CD14-positive monocyte (primary cell): ENCODE data around the gene ATP1B1. TPM values are rescaled to one million over a fixed set of nuclear protein-coding genes. Genes with fewer than 3 reads are reported as not detected.

Source experiments
- DNase-seq, 3 donors: peaks; one replicate each; pipeline ENCODE4 v3.0.0-alpha.2; 2011 to 2022
- H2AFZ ChIP-seq: 2 replicates; pipeline ENCODE4 v1.6.0; 2012; ENCODE audit warnings: mild to moderate bottlenecking, low read depth, low read length, inconsistent platforms; ENCODE audit not compliant: insufficient read depth, poor library complexity, severe bottlenecking
- H3K27ac ChIP-seq, 2 donors: 1 replicate in 1 of 2; 2 replicates in 1 of 2; pipeline ENCODE4 v1.5.1; 2012 to 2013; ENCODE audit warnings: low read length in 2 of 2, control low read depth in 1 of 2, inconsistent platforms in 1 of 2, low read depth in 1 of 2, mild to moderate bottlenecking in 1 of 2
- H3K27me3 ChIP-seq, 2 donors: one replicate each; pipeline versions ENCODE4 v1.6.0 to v1.6.1; 2011 to 2013; ENCODE audit warnings: low read length in 2 of 2; ENCODE audit not compliant: control insufficient read depth in 2 of 2, insufficient read depth in 2 of 2
- H3K36me3 ChIP-seq, 2 donors: replicated peaks in 1 of 2; 1 replicate in 1 of 2; 2 replicates in 1 of 2; pipeline versions ENCODE4 v1.5.1 to v1.6.1; 2012 to 2013; ENCODE audit warnings: low read length in 2 of 2, control low read depth in 1 of 2, inconsistent platforms in 1 of 2, mild to moderate bottlenecking in 1 of 2; ENCODE audit not compliant: insufficient read depth in 2 of 2, control insufficient read depth in 1 of 2
- H3K4me1 ChIP-seq, 2 donors: 1 replicate in 1 of 2; 2 replicates in 1 of 2; pipeline versions ENCODE4 v1.5.1 to v1.6.1; 2012 to 2013; ENCODE audit warnings: low read length in 2 of 2, control low read depth in 1 of 2, inconsistent platforms in 1 of 2, mild to moderate bottlenecking in 1 of 2, moderate library complexity in 1 of 2; ENCODE audit not compliant: insufficient read depth in 2 of 2, control insufficient read depth in 1 of 2
- H3K4me2 ChIP-seq: replicated peaks from 2 replicates; pipeline ENCODE3; 2012; ENCODE audit warnings: low read length, moderate library complexity, mild to moderate bottlenecking; ENCODE audit not compliant: poor library complexity, severe bottlenecking; ENCODE audit errors: extremely low read depth
- H3K4me3 ChIP-seq, 3 experiments: fragments of 200-600 bp in 1 of 3; sonication (generic) in 1 of 3; replicated peaks in 1 of 3; 1 replicate in 2 of 3; 2 replicates in 1 of 3; pipeline ENCODE4 v1.5.1; 2011 to 2013; ENCODE audit warnings: low read length in 3 of 3, mild to moderate bottlenecking in 3 of 3, control low read depth in 2 of 3, low read depth in 2 of 3, inconsistent platforms in 1 of 3, moderate library complexity in 1 of 3
- H3K79me2 ChIP-seq: 2 replicates; pipeline ENCODE4 v1.6.0; 2012; ENCODE audit warnings: mild to moderate bottlenecking, control low read depth, inconsistent platforms, low read length, moderate library complexity; ENCODE audit not compliant: insufficient read depth
- H3K9ac ChIP-seq: 2 replicates; pipeline ENCODE4 v1.6.0; 2017; ENCODE audit warnings: low read length, mild to moderate bottlenecking; ENCODE audit not compliant: insufficient read depth, poor library complexity, severe bottlenecking
- H3K9me3 ChIP-seq, 2 donors: replicated peaks in 1 of 2; 1 replicate in 1 of 2; 2 replicates in 1 of 2; pipeline versions ENCODE4 v1.5.1 to v1.6.1; 2012 to 2013; ENCODE audit warnings: low read length in 2 of 2, control low read depth in 1 of 2; ENCODE audit not compliant: control insufficient read depth in 1 of 2, insufficient read depth in 1 of 2
- H4K20me1 ChIP-seq: 2 replicates; pipeline ENCODE4 v1.6.0; 2012; ENCODE audit warnings: mild to moderate bottlenecking, low read length, control low read depth, moderate library complexity; ENCODE audit not compliant: insufficient read depth
- H3K27ac Mint-ChIP-seq, 7 donors: one replicate each; pipeline ENCODE4 v1.8.0; 2020; ENCODE audit warnings: mild to moderate bottlenecking in 7 of 7, mixed read lengths in 7 of 7, moderate library complexity in 6 of 7, inconsistent platforms in 2 of 7
- H3K27me3 Mint-ChIP-seq, 3 donors: one replicate each; pipeline ENCODE4 v1.8.0; 2021 to 2022; ENCODE audit warnings: low read depth in 3 of 3, mild to moderate bottlenecking in 3 of 3, mixed read lengths in 3 of 3, moderate library complexity in 3 of 3, inconsistent platforms in 1 of 3
- H3K36me3 Mint-ChIP-seq, 2 donors: one replicate each; pipeline ENCODE4 v1.8.0; 2020; ENCODE audit warnings: mixed read lengths in 2 of 2, inconsistent platforms in 1 of 2, mild to moderate bottlenecking in 1 of 2
- H3K4me1 Mint-ChIP-seq: one replicate; pipeline ENCODE4 v1.8.0; 2020; ENCODE audit warnings: mild to moderate bottlenecking, mixed read lengths
- H3K4me3 Mint-ChIP-seq, 2 donors: one replicate each; pipeline ENCODE4 v1.8.0; 2020; ENCODE audit warnings: mild to moderate bottlenecking in 2 of 2, mixed read lengths in 2 of 2, moderate library complexity in 1 of 2
- H3K9me3 Mint-ChIP-seq, 7 donors: one replicate each; pipeline ENCODE4 v1.8.0; 2020 to 2022; ENCODE audit warnings: mixed read lengths in 7 of 7, mild to moderate bottlenecking in 6 of 7, moderate library complexity in 6 of 7, inconsistent platforms in 2 of 7
- WGBS: methylation state at CpG from one replicate; pipeline ENCODE4 v1.1.5; 2013; ENCODE audit warnings: missing lambda C conversion rate; ENCODE audit not compliant: insufficient coverage; 5-methylcytosine and 5-hydroxymethylcytosine counted together
- intact Hi-C, 2 donors: fragments of 100-400 bp; cut with micrococcal nuclease; formaldehyde crosslinking; loops; one replicate each; pipeline versions ENCODE4 v1.15.0 to v1.15.1; 2023
- polyA plus RNA-seq, 3 donors: library from polyadenylated mRNA; depleted of rRNA in 1 of 3; unstranded in 2 of 3; stranded (reverse) in 1 of 3; fragments of 300-500 nt in 2 of 3; fragments of >200 nt in 1 of 3; fragmentation: Illumina TruSeq in 2 of 3; gene quantifications; 1 replicate in 2 of 3; 2 replicates in 1 of 3; pipeline ENCODE4 v1.2.3, GENCODE V29; 2012 to 2021
- TF ChIP-seq, protein P1 (sequence below): fragments of 200-600 bp; IDR thresholded peaks from one replicate; pipeline ENCODE4 v1.8.0; 2022; ENCODE audit warnings: antibody characterized with exemption, mild to moderate bottlenecking

Gene ATP1B1
- polyA plus RNA-seq, 3 donors = 0.63 to 5.1 (median 0.72) TPM

DNA sequence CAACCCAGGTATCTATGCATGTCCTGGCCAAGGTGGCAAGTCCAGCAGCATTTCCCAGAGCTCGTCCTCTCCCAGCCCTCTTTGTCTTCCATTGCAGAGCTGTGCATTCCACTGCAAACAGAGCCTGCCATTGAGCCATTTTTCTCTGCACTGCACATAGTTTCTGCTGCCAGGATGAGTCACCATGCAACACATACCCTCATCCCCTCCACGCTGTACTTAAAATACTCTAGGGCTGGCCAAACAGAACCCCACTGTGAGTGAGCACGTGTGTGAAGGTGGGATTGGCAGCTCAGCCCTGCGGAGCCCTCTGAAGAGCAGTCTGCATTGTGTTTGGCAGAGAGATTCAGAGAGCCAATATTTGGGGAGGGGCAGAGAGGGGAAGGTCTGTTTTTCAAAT lies 3.9 kb upstream of the ATP1B1 start:
- DNase-seq = no peak
- no peak overlapping the region for H2AFZ ChIP-seq
- H3K4me2 ChIP-seq = no peak overlapping the region
- H3K4me1 Mint-ChIP-seq = peaks cover 22% of the 10 kb centered on the region
- no peaks in the 10 kb centered on the region for H3K36me3 Mint-ChIP-seq
- H3K9me3 Mint-ChIP-seq = peaks cover 0 to 4% (median 0%) of the 10 kb centered on the region in 7 donors
- peaks cover 7 to 17% (median 16%) of the 10 kb centered on the region in 3 donors for H3K27me3 Mint-ChIP-seq
- H3K4me3 Mint-ChIP-seq = no peak overlapping the region
- no peaks in the 10 kb centered on the region for H3K9me3 ChIP-seq
- intact Hi-C loops = loop anchor here (10.0 kb wide), 3 partner anchors 58 to 758 kb away; partner anchors contain the start of genes BLZF1 (in 1 of the 2) and NME7 (in 1 of the 2)
- H3K4me3 ChIP-seq = no peak overlapping the region
- no peak overlapping the region for H3K27ac ChIP-seq
- H3K27ac Mint-ChIP-seq = no peak overlapping the region
- TF ChIP-seq, protein P1, sequence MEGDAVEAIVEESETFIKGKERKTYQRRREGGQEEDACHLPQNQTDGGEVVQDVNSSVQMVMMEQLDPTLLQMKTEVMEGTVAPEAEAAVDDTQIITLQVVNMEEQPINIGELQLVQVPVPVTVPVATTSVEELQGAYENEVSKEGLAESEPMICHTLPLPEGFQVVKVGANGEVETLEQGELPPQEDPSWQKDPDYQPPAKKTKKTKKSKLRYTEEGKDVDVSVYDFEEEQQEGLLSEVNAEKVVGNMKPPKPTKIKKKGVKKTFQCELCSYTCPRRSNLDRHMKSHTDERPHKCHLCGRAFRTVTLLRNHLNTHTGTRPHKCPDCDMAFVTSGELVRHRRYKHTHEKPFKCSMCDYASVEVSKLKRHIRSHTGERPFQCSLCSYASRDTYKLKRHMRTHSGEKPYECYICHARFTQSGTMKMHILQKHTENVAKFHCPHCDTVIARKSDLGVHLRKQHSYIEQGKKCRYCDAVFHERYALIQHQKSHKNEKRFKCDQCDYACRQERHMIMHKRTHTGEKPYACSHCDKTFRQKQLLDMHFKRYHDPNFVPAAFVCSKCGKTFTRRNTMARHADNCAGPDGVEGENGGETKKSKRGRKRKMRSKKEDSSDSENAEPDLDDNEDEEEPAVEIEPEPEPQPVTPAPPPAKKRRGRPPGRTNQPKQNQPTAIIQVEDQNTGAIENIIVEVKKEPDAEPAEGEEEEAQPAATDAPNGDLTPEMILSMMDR = no peak
- H3K4me1 ChIP-seq = peaks cover 13 to 23% of the 10 kb centered on the region in 2 donors
- no peaks in the 10 kb centered on the region for H4K20me1 ChIP-seq
- 100% methylated on average over 1 of the region's 4 CpGs for WGBS
- peaks cover 23 to 31% of the 10 kb centered on the region in 2 donors for H3K27me3 ChIP-seq
- H3K36me3 ChIP-seq = no peaks in the 10 kb centered on the region
- no peak overlapping the region for H3K9ac ChIP-seq
- no peaks in the 10 kb centered on the region for H3K79me2 ChIP-seq

DNA sequence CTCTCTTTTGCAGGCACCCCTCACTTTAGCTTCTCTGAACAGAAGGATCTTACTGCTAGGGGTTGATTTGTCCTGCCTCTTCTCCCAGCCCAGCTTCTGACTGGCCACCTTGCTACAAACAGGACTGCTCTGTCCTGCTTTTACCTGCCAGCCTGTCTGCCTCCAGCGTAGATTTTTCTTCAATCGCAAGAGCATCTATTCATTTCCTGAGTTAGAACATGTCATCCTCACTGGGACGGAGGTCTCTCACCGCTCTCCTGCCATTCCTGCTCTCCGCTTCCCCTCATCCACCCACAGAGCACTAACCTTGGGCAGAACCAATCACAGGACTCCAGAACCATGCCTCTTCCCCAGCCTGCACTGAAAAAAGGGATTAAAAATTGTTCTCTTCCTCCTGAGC lies 3.5 kb upstream of the ATP1B1 start:
- no peaks in the 10 kb centered on the region for H3K36me3 ChIP-seq
- peaks cover 27 to 35% of the 10 kb centered on the region in 2 donors for H3K27me3 ChIP-seq
- no peaks in the 10 kb centered on the region for H4K20me1 ChIP-seq
- peaks cover 17 to 28% of the 10 kb centered on the region in 2 donors for H3K4me1 ChIP-seq
- no peak for DNase-seq
- Mint-ChIP-seq H3K36me3 (peaks cover 0 to 3% of the 10 kb centered on the region in 2 donors), H3K27ac (no peak overlapping the region), H3K4me3 (no peak overlapping the region), H3K27me3 (peaks cover 10 to 21% (median 19%) of the 10 kb centered on the region in 3 donors), H3K4me1 (peaks cover 27% of the 10 kb centered on the region), H3K9me3 (peaks cover 0 to 4% (median 0%) of the 10 kb centered on the region in 7 donors)
- H3K4me3 ChIP-seq = no peak overlapping the region
- H3K9ac ChIP-seq = no peak overlapping the region
- WGBS = 98% methylated on average over 5 of the region's 5 CpGs
- H2AFZ ChIP-seq = no peak overlapping the region
- no peak overlapping the region for H3K27ac ChIP-seq
- no peaks in the 10 kb centered on the region for H3K9me3 ChIP-seq
- intact Hi-C loops = loop anchor here (10.0 kb wide), 3 partner anchors 58 to 758 kb away; partner anchors contain the start of genes BLZF1 (in 1 of the 2) and NME7 (in 1 of the 2)
- no peaks in the 10 kb centered on the region for H3K79me2 ChIP-seq
- TF ChIP-seq, protein P1 = no peak
- no peak overlapping the region for H3K4me2 ChIP-seq
